Measurements from ENCODE around the gene RPL41. TPM values are rescaled to one million over a fixed set of nuclear protein-coding genes. Genes with fewer than 3 reads are reported as not detected.
"Not testable (repeated sequence)": the region's sequence is repeated elsewhere in the genome, so short reads cannot be mapped to it uniquely, and the experiment has no call there.

Gene RPL41
- total and polyA plus RNA-seq, 10 of the 15 experiments (the other 5 are each of a cell fraction or from before 2014, with no cell fraction given) = 4,144 to 19,112 (median 8,004) TPM

DNA sequence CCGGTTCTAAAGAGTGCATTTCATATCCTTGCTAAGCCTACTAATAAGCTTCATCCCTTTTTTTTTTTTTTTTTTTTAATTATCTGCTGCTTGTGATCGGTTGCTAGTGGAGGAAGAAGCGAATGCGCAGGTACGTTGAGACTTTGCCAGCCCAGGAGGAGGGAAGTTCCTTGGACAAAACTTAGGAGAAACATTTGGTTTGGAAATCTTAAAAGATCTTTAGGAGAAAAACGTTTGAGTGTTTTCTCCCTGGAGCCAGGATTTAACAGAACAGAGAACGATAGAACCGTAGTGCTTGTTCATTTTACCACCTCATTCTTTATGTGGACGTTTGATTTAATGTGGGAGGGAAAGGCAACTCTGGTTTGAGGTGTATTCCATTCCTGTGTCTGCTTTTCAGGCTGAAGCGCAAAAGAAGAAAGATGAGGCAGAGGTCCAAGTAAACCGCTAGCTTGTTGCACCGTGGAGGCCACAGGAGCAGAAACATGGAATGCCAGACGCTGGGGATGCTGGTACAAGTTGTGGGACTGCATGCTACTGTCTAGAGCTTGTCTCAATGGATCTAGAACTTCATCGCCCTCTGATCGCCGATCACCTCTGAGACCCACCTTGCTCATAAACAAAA lies 761 bp downstream of the RPL41 start:
- H4K20me1 ChIP-seq (ENCODE audit: control insufficient read depth, insufficient read depth); in situ Hi-C loops (cut with MboI); H3K36me3 ChIP-seq (ENCODE audit: control insufficient read depth in 2 of 2, insufficient read depth in 2 of 2, low read length in 1 of 2); FAIRE-seq; BruUV-seq (replicated peaks); H3K9me3 ChIP-seq (replicated peaks; ENCODE audit: control insufficient read depth, insufficient read depth, low read length); ATAC-seq; H3K27me3 ChIP-seq (replicated peaks in 1 of 2; ENCODE audit: control insufficient read depth in 2 of 2, insufficient read depth in 2 of 2, low read length in 1 of 2); DNase-seq (ENCODE audit: low read depth, low spot score); H2AFZ ChIP-seq (ENCODE audit: control insufficient read depth, low read depth, low read length): not testable (repeated sequence)
- SMC1A ChIA-PET (ENCODE audit: uncharacterized antibody, unreplicated experiment) = interaction anchor here (2.6 to 4.5 kb wide), 4 partner anchors 13 to 379 kb away, joined by 16 to 50 read pairs (median 30); partner anchors contain the start of genes PA2G4, RNF41 and SMARCC2
- peak overlapping the region; percentile 79 for H3K27ac ChIP-seq (ENCODE audit: control insufficient read depth, insufficient read depth)
- POLR2A ChIA-PET = interaction anchor here (0.5 to 5.5 kb wide), 21 partner anchors 8 to 1814 kb away, joined by 3 to 95 read pairs (median 4); partner anchors contain the start of genes CNPY2, DNAJC14, ESYT1 and GDF11
- peaks cover 15% of the 10 kb centered on the region for H3K4me1 ChIP-seq (ENCODE audit: control insufficient read depth, insufficient read depth, low read length)
- intact Hi-C loops (cut with micrococcal nuclease; ENCODE audit: unreplicated experiment) = loop anchor here (5.0 kb wide), 7 partner anchors 35 to 570 kb away; partner anchors contain the start of genes CNPY2, DNAJC14, MYL6B and PTGES3
- H3K4me3 ChIP-seq = peak overlapping the region; percentile 90
- peak overlapping the region; percentile 75 for H3K9ac ChIP-seq (ENCODE audit: control insufficient read depth, insufficient read depth, low read length)
- peak overlapping the region; percentile 46 for H3K4me2 ChIP-seq (ENCODE audit: control insufficient read depth, insufficient read depth)
- TF ChIP-seq HDGF (IDR thresholded peaks at IDR 0.05) = peak; percentile 28; the same call in 1 of the 2 replicates
- TF ChIP-seq CHD1 (IDR thresholded peaks at IDR 0.05; ENCODE audit: low read depth, low read length) = peak; percentile 78; the same call in 1 of the 2 replicates
- CTCF ChIA-PET = interaction anchor here (0.9 to 4.5 kb wide), 10 partner anchors 9 to 388 kb away, joined by 3 to 121 read pairs (median 10); partner anchors contain the start of genes ANKRD52, CD63, ESYT1 and PA2G4
- RAD21 ChIA-PET (ENCODE audit: unreplicated experiment) = interaction anchor here (0.6 to 3.9 kb wide), 12 partner anchors 11 to 1367 kb away, joined by 3 to 57 read pairs (median 5); partner anchors contain the start of genes ANKRD52, DNAJC14, ESYT1 and MYL6
- H3K79me2 ChIP-seq (ENCODE audit: control insufficient read depth, insufficient read depth, low read length) = peaks cover 28% of the 10 kb centered on the region
- 2% methylated on average over 11 of the region's 16 CpGs for WGBS (ENCODE audit: insufficient coverage, insufficient replicate concordance, low lambda C conversion rate, missing lambda C conversion rate)
